ENCODE results near the gene ZFYVE26.
"Not testable (repeated sequence)": the region's sequence is repeated elsewhere in the genome, so short reads cannot be mapped to it uniquely, and the experiment has no call there.

The ZFYVE26 gene

GRCh38 chr14:67816326-67817002, at the start of gene ZFYVE26:
Gene ZFYVE26, minus strand, starts transcription at chr14:67816590. Its CDS starts 627 bp downstream, at chr14:67815963.
- peak; percentile 52 to 98 (median 88) for DNase-seq

GRCh38 chr14:67863223-67863622, 46.8 kb upstream of the ZFYVE26 start:
- no peak for DNase-seq

GRCh38 chr14:67859169-67859749, 42.9 kb upstream of the ZFYVE26 start:
- no peak for DNase-seq

GRCh38 chr14:67857778-67858350, 41.5 kb upstream of the ZFYVE26 start:
- no peak for DNase-seq

- DNase-seq = no peak
Observed at GRCh38 chr14:67856827-67857226, 40.4 kb upstream of the ZFYVE26 start.

GRCh38 chr14:67853715-67854114, 37.3 kb upstream of the ZFYVE26 start:
- no peak for DNase-seq

- DNase-seq = no peak
Observed at GRCh38 chr14:67852926-67853604, 36.7 kb upstream of the ZFYVE26 start.

- DNase-seq = no peak
Observed at GRCh38 chr14:67851785-67852410, 35.5 kb upstream of the ZFYVE26 start.

GRCh38 chr14:67850066-67850830, 33.9 kb upstream of the ZFYVE26 start:
- no peak for DNase-seq

GRCh38 chr14:67846029-67846610, 29.7 kb upstream of the ZFYVE26 start:
- no peak for DNase-seq

- peak in 1 of 14 donors; percentile 2 for DNase-seq
Observed at GRCh38 chr14:67837011-67837624, 20.7 kb upstream of the ZFYVE26 start.

- no peak for DNase-seq
Observed at GRCh38 chr14:67835596-67835995, 19.2 kb upstream of the ZFYVE26 start.

- no peak for DNase-seq
Observed at GRCh38 chr14:67833403-67833802, 17.0 kb upstream of the ZFYVE26 start.

GRCh38 chr14:67831113-67831512, 14.7 kb upstream of the ZFYVE26 start:
- no peak for DNase-seq

- no peak for DNase-seq
Observed at GRCh38 chr14:67821121-67821520, 4.7 kb upstream of the ZFYVE26 start.

GRCh38 chr14:67820428-67820971, 4.1 kb upstream of the ZFYVE26 start:
- no peak for DNase-seq

- peak in 13 of 14 donors; percentile 5 to 75 (median 66) for DNase-seq
Observed at GRCh38 chr14:67819563-67820421, 3.4 kb upstream of the ZFYVE26 start, which contains the start of gene RAD51B. Gene RAD51B, plus strand, starts transcription at chr14:67819779.

GRCh38 chr14:67818476-67818875, 2.1 kb upstream of the ZFYVE26 start:
- DNase-seq = not testable (repeated sequence)

- DNase-seq = no peak
Observed at GRCh38 chr14:67817750-67818438, 1.5 kb upstream of the ZFYVE26 start.

Data from C1 segment of cervical spinal cord (tissue), 14 donors.